NCI-H345 treated with DMSO at 0.1 percent for 48 hours (cell line): ENCODE measurements around the gene SNRNP25.

Source experiments
- DNase-seq: peaks from one replicate; lab custom pipeline; 2025; ENCODE audit not compliant: unreplicated experiment; lab: John Stamatoyannopoulos, UW

SNRNP25 gene

DNA sequence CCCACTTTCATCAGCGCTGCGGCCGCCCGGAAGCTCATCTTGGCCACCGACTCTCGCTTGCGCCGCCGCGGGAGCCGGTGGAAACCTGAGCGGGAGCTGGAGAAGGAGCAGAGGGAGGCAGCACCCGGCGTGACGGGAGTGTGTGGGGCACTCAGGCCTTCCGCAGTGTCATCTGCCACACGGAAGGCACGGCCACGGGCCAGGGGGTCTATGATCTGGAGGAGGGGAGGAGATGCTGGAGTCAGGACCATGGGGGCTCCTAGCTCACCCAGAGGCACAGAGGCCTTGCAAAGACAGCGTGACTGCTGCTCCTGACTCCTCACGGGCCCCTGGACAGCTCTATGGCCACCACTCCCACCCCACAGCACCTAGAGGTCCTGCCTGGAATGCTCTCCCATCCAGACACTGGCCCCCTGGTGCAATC, 9.4 kb downstream of the SNRNP25 start:
- no peak for DNase-seq

DNA sequence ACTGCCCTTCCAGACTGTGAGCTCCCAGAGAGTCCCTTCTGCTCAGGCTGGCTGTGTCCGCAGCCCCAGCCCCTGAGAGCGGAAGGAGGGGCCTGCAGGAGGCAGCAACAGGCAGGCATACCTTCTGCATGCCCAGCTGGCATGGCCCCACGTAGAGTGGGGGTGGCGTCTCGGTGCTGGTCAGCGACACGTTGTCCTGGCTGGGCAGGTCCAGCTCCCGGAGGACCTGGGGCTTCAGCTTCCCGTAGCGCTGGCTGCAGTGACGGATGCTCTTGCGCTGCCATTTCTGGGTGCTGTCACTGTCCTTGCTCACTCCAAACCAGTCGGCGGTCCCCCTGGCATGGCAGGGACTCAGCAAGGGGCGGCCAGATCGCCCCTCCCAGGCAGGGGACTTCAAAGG, 9.8 kb downstream of the SNRNP25 start:
- no peak for DNase-seq

- DNase-seq = peak; percentile 21
These were observed 10.6 kb downstream of the SNRNP25 start for GRCh38 chr16:63998-64913.

DNA sequence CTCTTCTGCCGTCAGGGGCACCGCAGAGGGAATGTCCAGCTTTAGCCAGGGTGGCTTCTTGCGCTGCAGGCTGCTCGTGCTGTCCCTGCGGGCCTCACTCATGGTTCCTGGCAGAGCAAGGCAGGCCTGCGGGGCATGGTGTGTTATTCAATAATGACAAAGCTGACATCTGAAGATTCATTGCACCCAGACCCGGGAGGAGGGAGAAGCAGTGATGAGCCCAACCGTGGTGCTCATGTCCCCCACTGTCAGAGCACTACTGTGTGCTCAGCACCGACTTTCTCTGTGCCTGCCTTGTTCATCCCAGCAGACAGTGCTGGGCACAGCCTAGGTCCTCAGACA, 11.3 kb downstream of the SNRNP25 start:
- no peak for DNase-seq

DNA sequence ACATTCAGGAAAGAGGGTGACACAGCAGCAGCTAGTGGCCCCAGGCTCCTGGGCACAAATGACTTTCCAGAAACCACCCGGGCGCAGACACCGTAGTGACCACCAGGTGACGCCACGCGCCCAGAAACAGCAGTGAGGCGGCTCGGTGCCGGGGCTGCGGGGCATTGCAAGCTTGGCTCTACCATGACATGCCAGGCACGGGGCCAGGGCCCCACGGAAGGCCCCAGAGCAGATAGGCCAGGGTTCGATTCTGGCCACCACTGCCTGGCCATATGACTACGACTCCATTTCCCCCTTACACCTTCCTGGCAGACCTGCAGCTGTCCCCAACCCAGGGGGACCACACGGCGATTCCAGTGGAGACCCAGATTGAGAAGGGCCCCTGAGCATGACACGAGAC, 12.1 kb downstream of the SNRNP25 start:
- peak; percentile 50 for DNase-seq

- DNase-seq = no peak
These were observed 12.9 kb downstream of the SNRNP25 start for GRCh38 chr16:66309-67182.

DNA sequence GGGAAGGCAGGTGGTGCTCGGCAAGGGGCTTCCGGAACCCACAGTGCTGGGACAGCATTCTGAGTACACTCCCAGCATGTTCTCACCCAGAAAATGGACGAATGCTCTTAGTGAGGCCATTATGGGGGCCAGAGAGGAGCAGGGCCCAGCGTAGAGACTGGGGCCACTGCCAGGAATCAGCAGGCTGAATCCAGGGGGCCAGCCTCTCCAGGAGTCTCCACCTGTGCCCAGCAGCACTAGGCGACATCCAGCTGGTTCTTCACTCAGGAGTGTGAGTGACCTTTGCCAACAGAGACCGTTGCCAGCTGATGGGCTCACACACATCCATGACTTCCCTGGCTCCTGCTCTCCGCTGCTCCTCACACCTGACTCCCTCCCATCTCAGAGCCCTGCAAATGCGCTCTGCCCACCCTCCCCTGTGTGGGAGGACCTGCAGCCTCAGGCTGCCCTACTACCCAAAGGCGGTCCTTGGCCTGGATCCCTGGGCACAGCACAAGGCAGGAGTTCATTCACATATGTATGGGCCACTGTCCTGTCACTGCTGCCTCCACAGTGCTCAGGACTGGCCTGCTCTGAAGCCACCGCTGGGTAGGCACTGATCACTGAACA, 13.7 kb downstream of the SNRNP25 start:
- peak; percentile 79 for DNase-seq

GRCh38 chr16:67884-68789, 14.5 kb downstream of the SNRNP25 start:
- no peak for DNase-seq

GRCh38 chr16:69181-69580, 15.6 kb downstream of the SNRNP25 start:
- DNase-seq = no peak

DNA sequence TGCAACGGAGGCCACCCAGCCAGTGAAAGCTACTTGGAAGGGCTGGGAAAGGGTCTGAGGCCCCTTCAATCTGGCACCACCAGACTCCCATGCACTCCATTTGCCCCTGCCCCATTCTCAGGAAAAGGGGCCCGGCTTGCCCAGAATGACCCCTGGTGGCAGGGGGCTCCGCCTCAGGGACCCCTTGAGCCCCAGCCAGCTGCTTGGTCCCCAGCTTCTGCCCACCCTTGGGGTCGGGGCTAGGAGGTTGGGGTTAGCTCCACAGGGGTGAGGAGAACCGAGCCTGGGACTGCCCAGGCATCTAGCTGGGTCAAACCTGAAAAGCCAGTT, 17.5 kb downstream of the SNRNP25 start:
- DNase-seq = no peak

DNA sequence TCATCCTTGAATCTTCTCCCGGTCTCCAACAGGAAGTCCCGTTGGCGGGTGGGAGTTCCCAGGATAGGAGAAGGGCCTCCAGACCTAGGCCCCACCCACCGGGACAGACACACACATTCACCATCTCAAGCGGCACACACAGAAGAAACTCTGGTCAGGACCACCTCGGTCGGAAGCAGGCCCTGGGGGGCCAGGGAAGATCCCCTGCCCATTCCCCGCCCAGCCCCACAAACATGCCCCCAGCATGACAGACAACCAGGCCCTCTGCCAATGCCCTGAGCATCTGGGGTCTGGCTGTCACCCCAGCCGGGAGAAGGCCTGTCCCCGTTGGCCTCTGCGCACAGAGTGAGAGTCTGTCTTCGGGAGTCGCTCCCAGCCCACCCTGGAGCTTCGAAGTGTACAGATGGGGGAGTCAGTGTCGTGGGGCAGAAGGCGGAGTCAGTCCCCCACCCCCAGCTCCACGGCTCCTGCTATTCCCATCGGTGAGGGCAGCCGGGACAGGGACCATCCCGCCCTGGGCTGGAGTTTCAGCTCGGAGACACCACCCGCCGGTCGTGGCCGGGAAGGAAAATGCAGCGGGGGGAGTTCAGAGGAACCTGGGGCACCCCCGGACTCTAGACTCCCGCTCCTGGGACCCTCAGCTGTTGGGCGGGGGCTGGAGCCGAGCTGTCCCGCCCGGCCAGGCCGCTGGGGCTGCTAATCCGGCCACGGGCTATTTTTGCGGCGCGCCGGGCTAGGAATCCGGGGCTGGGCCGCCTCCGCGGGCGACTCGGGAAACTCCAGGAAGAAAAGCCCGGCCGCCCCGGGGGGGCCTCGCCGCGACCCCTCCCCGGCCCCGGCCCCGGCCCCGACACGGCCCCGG, 18.1 kb downstream of the SNRNP25 start:
- DNase-seq = no peak

DNA sequence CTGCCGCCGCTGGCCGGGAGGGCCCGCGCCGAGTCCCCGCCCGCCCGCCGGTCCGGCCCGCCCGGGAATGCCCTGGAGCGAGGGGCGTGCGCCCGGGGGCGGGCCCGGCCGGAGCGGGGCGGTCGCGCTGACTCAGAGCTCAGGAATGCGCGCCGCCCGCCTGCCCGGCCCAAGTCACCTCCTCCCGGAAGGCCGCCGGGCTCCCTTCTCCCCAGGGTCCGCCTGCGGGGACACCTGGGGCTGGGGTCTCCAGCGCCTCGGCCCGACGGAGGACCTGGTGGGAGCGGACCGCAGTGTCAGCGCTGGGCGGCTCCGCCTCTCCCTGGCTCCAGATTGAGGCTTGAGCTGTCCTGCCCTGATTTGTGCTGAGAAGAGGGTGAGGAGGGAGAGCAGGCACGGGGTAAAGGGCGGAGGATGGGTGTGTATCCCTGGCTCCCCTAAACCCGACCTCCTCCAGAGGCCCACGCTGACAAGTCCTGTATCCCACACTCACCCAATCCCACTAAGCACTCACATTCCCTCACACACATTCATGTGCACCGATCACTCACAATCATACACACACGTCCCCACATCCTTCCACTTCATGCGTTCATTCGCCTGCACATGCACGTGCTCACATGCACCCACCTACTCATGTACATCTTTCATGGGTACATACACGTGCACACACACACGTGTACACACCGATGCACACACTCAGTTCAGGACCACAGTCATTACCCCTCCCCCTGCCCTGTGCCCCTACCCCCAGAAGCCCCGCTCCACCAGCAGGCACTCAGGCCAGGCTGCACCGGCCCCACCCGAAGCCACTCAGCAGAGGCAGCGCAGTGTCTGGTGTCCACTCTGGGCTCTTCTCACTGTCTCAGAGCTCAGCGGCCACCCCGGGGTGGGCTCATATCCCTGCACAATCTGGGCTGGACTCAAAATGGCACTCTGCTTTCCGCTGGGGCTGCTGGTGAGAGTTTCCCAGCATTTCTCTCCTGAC, 19.2 kb downstream of the SNRNP25 start, which contains the start of gene RHBDF1:
TSS of gene RHBDF1 (minus strand) at position 71 of the 988 bp plus-strand sequence. CDS start 7,616 bp downstream, outside the sequence.
- no peak for DNase-seq

DNA sequence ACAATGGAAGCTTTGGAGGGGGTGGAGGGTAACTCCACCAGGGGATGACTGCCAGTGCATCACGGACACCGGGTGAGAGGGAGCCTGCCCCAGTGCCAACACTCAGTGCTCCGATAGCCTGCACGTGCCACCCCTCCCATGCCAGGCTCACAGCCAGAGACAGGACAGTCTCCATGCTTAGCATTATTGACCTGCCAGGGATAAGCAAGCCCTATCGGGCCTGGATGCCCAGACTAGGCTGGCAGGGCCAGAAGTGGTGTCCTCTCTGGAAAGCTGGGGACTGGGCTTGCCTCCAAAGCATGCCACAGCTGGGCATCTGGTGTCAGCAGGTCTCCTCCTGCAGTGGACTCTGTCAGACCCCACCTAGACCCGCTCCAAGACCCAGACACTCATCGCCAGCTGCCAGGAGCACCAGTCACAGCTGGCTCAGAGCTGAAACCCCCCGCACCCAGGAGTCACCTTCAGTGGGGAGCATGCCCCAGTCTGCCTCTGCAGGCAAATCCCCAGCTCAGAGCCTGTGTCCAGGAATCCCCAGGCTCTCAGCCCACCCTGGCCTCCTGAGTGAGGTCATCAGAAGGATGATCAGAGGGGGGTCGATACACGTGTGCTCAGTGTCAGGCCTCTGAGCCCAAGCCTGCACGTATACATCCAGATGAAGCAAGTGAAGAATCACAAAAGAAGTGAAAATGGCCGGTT, 20.6 kb downstream of the SNRNP25 start:
- DNase-seq = no peak

DNA sequence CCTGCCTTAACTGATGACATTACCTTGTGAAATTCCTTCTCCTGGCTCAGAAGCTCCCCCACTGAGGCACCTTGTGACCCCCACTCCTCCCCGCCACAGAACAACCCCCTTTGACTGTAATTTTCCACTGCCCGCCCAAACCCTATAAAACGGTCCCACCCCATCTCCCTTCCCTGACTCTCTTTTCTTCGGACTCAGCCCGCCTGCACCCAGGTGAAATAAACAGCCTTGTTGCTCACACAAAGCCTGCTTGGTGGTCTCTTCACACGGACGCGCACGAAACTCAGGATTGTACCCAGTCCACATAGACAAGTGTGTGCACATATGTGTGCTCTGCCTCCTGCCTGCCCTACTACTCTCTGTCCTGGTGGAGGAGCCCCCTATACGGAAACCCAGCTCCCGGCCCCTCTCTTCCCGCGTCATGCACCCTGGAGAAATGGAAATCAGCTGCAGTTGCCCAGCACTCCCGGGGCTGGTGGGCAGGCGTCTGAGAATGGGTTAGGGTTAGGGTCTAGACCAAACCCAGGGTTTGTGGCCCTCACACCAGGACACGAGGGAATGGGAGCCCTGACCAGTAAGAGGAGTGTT, 21.2 kb downstream of the SNRNP25 start:
- DNase-seq = no peak

GRCh38 chr16:75580-76501, 22.2 kb downstream of the SNRNP25 start:
- no peak for DNase-seq

DNA sequence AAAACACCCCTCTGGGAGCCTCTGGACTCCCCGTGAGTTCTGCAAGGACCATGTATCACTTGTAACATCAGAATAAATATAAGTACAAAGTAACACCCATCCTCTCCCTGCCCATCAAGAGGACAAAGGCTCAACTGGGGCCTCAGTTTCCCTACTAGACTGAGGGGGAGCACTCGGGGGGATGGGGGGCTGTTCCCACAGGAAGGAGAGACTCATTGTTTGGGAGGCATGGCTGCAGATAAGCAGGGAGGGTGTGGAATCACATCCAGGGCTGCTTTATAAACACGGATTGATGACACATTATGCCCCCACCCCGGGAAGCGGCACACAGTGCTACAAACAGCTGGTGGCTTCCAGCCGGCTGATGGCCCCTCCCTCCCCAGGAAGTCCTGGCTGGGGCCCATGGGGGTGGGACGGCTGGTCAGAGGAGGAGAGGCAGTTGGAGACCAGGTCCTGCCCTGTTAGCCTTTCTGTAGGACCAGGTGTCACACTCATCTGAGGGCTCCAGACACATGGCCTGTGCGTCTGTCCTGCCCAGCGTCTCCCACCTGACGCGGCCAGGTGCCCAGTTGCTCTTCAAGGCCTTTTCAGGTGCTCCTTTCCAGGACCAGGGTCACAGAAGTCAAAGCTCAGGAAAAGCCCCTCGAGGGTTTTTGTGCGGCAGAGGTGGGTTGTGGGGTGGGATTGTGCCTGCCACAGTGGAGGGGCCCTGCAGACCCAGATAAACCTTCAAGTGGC, 23.1 kb downstream of the SNRNP25 start:
- no peak for DNase-seq
